ENCODE results near the gene AFAP1L2.

- no peak for TF ChIP-seq CTCF (IDR thresholded peaks at IDR 0.05; ENCODE audit: low read depth, low read length)
- TF ChIP-seq EZH2phosphoT487 (IDR thresholded peaks at IDR 0.05; ENCODE audit: low read depth): no peak
These were observed 83.8 kb downstream of the AFAP1L2 start for GRCh38 chr10:114320249-114321116.
